Loucy (cell line): ENCODE data around the gene AXDND1.
"Not testable (repeated sequence)": the region's sequence is repeated elsewhere in the genome, so short reads cannot be mapped to it uniquely, and the experiment has no call there.

Experiments used
- H2AFZ ChIP-seq: fragments of 200-600 bp; sonication (generic); 2 replicates; pipeline ENCODE4 v1.6.0; 2016; ENCODE audit warnings: antibody characterized with exemption, mild to moderate bottlenecking, low read length, moderate library complexity
- H3F3A ChIP-seq: fragments of 200-600 bp; 2 replicates; pipeline ENCODE4 v1.6.0; 2016; ENCODE audit warnings: antibody characterized with exemption, low read depth, mild to moderate bottlenecking
- H3K27me3 ChIP-seq: fragments of 200-600 bp; sonication (generic); 2 replicates; pipeline ENCODE4 v1.6.1; 2014; ENCODE audit warnings: low read length, mild to moderate bottlenecking; ENCODE audit not compliant: insufficient read depth, poor library complexity, severe bottlenecking
- H3K36me3 ChIP-seq: fragments of 200-600 bp; sonication (generic); 2 replicates; pipeline ENCODE4 v1.6.1; 2016; ENCODE audit warnings: low read length; ENCODE audit not compliant: insufficient read depth
- H3K4me1 ChIP-seq: fragments of 200-600 bp; sonication (generic); 2 replicates; pipeline ENCODE4 v1.5.1; 2014; ENCODE audit warnings: low read length, mild to moderate bottlenecking; ENCODE audit not compliant: insufficient read depth, poor library complexity, severe bottlenecking
- H3K4me2 ChIP-seq: fragments of 200-600 bp; sonication (generic); 2 replicates; pipeline ENCODE4 v1.6.0; 2014; ENCODE audit warnings: antibody characterized with exemption, low read length, low read depth, mild to moderate bottlenecking; ENCODE audit not compliant: poor library complexity, severe bottlenecking
- H3K4me3 ChIP-seq: fragments of 200-600 bp; sonication (generic); 2 replicates; pipeline ENCODE4 v1.5.1; 2014; ENCODE audit warnings: low read length, mild to moderate bottlenecking, mixed read lengths; ENCODE audit not compliant: poor library complexity, severe bottlenecking
- H3K79me2 ChIP-seq: fragments of 200-600 bp; sonication (generic); 2 replicates; pipeline ENCODE4 v1.6.1; 2014; ENCODE audit warnings: low read length; ENCODE audit not compliant: insufficient read depth
- H3K9ac ChIP-seq: fragments of 200-600 bp; sonication (generic); 2 replicates; pipeline ENCODE4 v1.6.0; 2014; ENCODE audit warnings: mild to moderate bottlenecking, low read depth, low read length, moderate library complexity; ENCODE audit not compliant: poor library complexity, severe bottlenecking
- H3K9me2 ChIP-seq: fragments of 200-600 bp; sonication (generic); replicated peaks from 2 replicates; pipeline ENCODE4 v1.6.1; 2016; ENCODE audit warnings: low read depth, low read length, mixed read lengths
- H3K9me3 ChIP-seq: fragments of 200-600 bp; sonication (generic); 2 replicates; pipeline ENCODE4 v1.6.1; 2014; ENCODE audit warnings: mild to moderate bottlenecking, antibody characterized with exemption, low read length, low read depth; ENCODE audit not compliant: insufficient read depth
- H4K20me1 ChIP-seq: fragments of 200-600 bp; sonication (generic); 2 replicates; pipeline ENCODE4 v1.6.0; 2014; ENCODE audit warnings: antibody characterized with exemption, low read length, mild to moderate bottlenecking; ENCODE audit not compliant: insufficient read depth, poor library complexity, severe bottlenecking
- EZH2phosphoT487 ChIP-seq: fragments of 200-600 bp; IDR thresholded peaks from 2 replicates; pipeline ENCODE4 v1.6.1; 2018; ENCODE audit warnings: antibody characterized with exemption, mild to moderate bottlenecking, moderate library complexity, borderline replicate concordance
- TF ChIP-seq, protein P1 (sequence below): fragments of 200-600 bp; sonication (generic); conservative IDR thresholded peaks from 2 replicates; pipeline ENCODE4 v1.5.1; 2014; ENCODE audit warnings: mild to moderate bottlenecking, antibody characterized with exemption, low read length

AXDND1 gene

DNA sequence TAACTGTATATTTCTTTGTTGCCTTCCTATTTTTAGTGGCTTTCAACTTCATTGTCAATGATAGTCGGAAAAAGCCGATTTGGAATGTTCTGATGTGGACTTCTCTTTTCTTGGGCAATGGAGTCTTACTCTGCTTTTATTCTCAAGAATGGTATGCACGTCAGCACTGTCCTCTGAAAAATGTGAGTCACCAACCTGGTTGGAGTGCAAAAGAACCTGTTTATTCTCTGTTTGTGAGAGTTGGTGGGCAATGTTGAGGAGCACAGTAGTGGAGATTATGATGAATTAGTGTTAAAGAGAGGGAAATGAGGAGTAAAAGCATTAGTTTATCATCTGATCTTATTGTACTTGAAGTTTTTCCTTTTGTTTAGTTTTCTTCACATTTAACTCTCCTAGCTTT lies 14.5 kb upstream of the AXDND1 start:
- Histone ChIP-seq H3F3A (no peaks in the 10 kb centered on the region), H3K27me3 (no peaks in the 10 kb centered on the region), H3K4me2 (no peak overlapping the region), H3K9ac (no peak overlapping the region), H3K4me1 (no peaks in the 10 kb centered on the region), H3K9me3 (no peaks in the 10 kb centered on the region), H2AFZ (no peak overlapping the region), H3K4me3 (no peak overlapping the region), H3K9me2 (no peaks in the 10 kb centered on the region), H3K36me3 (peaks cover 52% of the 10 kb centered on the region), H3K79me2 (no peaks in the 10 kb centered on the region), H4K20me1 (no peaks in the 10 kb centered on the region)
- no peak for TF ChIP-seq EZH2phosphoT487
- TF ChIP-seq, protein P1, sequence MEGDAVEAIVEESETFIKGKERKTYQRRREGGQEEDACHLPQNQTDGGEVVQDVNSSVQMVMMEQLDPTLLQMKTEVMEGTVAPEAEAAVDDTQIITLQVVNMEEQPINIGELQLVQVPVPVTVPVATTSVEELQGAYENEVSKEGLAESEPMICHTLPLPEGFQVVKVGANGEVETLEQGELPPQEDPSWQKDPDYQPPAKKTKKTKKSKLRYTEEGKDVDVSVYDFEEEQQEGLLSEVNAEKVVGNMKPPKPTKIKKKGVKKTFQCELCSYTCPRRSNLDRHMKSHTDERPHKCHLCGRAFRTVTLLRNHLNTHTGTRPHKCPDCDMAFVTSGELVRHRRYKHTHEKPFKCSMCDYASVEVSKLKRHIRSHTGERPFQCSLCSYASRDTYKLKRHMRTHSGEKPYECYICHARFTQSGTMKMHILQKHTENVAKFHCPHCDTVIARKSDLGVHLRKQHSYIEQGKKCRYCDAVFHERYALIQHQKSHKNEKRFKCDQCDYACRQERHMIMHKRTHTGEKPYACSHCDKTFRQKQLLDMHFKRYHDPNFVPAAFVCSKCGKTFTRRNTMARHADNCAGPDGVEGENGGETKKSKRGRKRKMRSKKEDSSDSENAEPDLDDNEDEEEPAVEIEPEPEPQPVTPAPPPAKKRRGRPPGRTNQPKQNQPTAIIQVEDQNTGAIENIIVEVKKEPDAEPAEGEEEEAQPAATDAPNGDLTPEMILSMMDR, result no peak

DNA sequence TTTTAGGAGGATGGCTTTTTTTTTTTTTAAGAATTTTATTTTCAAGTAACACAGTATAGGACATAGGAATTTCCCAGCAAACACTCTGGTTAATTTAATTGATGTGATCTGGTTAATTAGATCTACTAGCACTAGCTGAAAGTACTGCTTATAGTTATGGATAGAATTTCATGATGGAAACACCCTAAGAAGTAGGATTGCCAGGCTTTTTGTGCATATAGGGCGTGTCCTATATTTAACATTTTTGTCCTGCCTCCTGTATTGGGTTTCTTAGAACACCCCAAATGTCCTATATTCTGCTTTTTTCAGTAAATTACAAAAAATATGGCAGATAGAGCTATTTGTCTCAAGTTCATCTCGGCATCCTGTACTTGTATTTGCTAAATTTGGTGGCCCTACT lies 13.5 kb upstream of the AXDND1 start:
- TF ChIP-seq, protein P1, result no peak
- no peak for TF ChIP-seq EZH2phosphoT487
- H3K9me2 ChIP-seq, result no peaks in the 10 kb centered on the region
- no peak overlapping the region for H3K4me2 ChIP-seq
- H3K4me3 ChIP-seq, result no peak overlapping the region
- H4K20me1 ChIP-seq, result no peaks in the 10 kb centered on the region
- H2AFZ ChIP-seq, result no peak overlapping the region
- H3K9ac ChIP-seq, result no peak overlapping the region
- H3K4me1 ChIP-seq, result no peaks in the 10 kb centered on the region
- H3K79me2 ChIP-seq, result no peaks in the 10 kb centered on the region
- H3K9me3 ChIP-seq, result no peaks in the 10 kb centered on the region
- no peaks in the 10 kb centered on the region for H3F3A ChIP-seq
- peaks cover 49% of the 10 kb centered on the region for H3K36me3 ChIP-seq
- H3K27me3 ChIP-seq, result no peaks in the 10 kb centered on the region

DNA sequence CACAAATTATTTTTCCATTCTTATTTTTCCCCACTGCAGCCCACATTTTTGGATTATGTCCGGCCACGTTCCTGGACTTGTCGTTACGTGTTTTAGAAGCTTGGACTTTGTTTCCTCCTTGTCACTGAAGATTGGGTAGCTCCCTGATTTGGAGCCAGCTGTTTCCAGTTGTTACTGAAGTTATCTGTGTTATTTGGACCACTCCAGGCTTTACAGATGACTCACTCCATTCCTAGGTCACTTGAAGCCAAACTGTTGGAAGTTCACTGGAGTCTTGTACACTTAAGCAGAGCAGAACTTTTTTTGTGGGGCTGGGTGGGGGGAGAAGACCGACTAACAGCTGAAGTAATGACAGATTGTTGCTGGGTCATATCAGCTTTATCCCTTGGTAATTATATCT lies 12.2 kb upstream of the AXDND1 start:
- no peak overlapping the region for H2AFZ ChIP-seq
- no peaks in the 10 kb centered on the region for H3K27me3 ChIP-seq
- H4K20me1 ChIP-seq, result no peaks in the 10 kb centered on the region
- TF ChIP-seq EZH2phosphoT487, result no peak
- TF ChIP-seq, protein P1, result no peak
- H3F3A ChIP-seq, result no peaks in the 10 kb centered on the region
- peaks cover 39% of the 10 kb centered on the region for H3K36me3 ChIP-seq
- no peaks in the 10 kb centered on the region for H3K9me2 ChIP-seq
- no peaks in the 10 kb centered on the region for H3K9me3 ChIP-seq
- no peak overlapping the region for H3K4me2 ChIP-seq
- no peaks in the 10 kb centered on the region for H3K4me1 ChIP-seq
- H3K9ac ChIP-seq, result no peak overlapping the region
- H3K4me3 ChIP-seq, result no peak overlapping the region
- H3K79me2 ChIP-seq, result no peaks in the 10 kb centered on the region

DNA sequence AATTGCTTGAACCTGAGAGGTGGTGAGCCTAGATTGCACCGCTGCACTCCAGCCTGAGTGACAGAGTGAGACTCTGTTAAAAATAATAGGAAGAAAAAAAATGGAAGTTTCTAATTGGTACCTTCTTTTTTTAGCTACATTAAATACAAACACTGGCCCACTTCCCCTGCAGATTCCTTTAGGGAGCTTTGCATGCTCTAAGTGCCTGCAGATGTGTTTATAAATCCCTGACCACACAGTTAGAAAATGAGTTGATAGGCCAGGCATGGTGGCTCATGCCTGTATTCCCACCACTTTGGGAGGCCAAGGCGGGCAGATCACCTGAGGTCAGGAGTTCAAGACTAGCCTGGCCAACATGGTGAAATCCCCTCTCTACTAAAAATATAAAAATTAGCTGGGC lies 4.1 kb upstream of the AXDND1 start:
- H3K4me1 ChIP-seq, H3K36me3 ChIP-seq, H3K4me2 ChIP-seq, H3K4me3 ChIP-seq, H2AFZ ChIP-seq, H3K79me2 ChIP-seq, H3K9ac ChIP-seq, H3K9me3 ChIP-seq, H3K27me3 ChIP-seq, H4K20me1 ChIP-seq, H3K9me2 ChIP-seq, H3F3A ChIP-seq: not testable (repeated sequence)
